OCI-LY7 (cell line): ENCODE results near the gene REEP3. TPM values are rescaled to one million over a fixed set of nuclear protein-coding genes. Genes with fewer than 3 reads are reported as not detected.

Source experiments
- BruUV-seq: library from RNA; stranded (reverse); fragments of 400-500 nt; replicated peaks from 2 replicates; lab custom pipeline; 2021; lab: Mats Ljungman, UMichigan
- CTCF ChIA-PET: fragments of 300-600 bp; sonication (Branson Sonifier 250); formaldehyde crosslinking; loops from one replicate; lab custom pipeline; 2022; ENCODE audit warnings: antibody characterized with exemption; ENCODE audit not compliant: unreplicated experiment; lab: Charles Lee
- POLR2A ChIA-PET: fragments of 300-600 bp; sonication (Branson Sonifier 250); formaldehyde crosslinking; loops from one replicate; lab custom pipeline; 2022; ENCODE audit warnings: antibody characterized with exemption; lab: Charles Lee
- DNase-seq: peaks from one replicate; pipeline ENCODE4 v3.0.0-alpha.2; 2015; ENCODE audit warnings: low spot score
- H2AFZ ChIP-seq: fragments of 200-600 bp; sonication (generic), shearing (Covaris generic); 2 replicates; pipeline ENCODE4 v1.6.1; 2014; ENCODE audit warnings: mild to moderate bottlenecking, antibody characterized with exemption, low read length, moderate library complexity
- H3K27ac ChIP-seq: fragments of 200-600 bp; sonication (generic); 2 replicates; pipeline ENCODE4 v1.5.1; 2014; ENCODE audit warnings: mixed run types, low read depth, mild to moderate bottlenecking, moderate library complexity, low read length, inconsistent platforms; ENCODE audit not compliant: poor library complexity, severe bottlenecking
- H3K36me3 ChIP-seq: fragments of 200-600 bp; sonication (generic); 2 replicates; pipeline ENCODE4 v1.6.1; 2014; ENCODE audit warnings: mild to moderate bottlenecking, antibody characterized with exemption, low read length, moderate library complexity, mixed read lengths; ENCODE audit not compliant: insufficient read depth
- H3K4me1 ChIP-seq: fragments of 200-600 bp; sonication (generic); 2 replicates; pipeline ENCODE4 v1.5.1; 2014; ENCODE audit warnings: mild to moderate bottlenecking, low read length; ENCODE audit not compliant: insufficient read depth, poor library complexity, severe bottlenecking
- H3K4me2 ChIP-seq: fragments of 200-600 bp; sonication (generic); 2 replicates; pipeline ENCODE4 v1.6.1; 2014; ENCODE audit warnings: mild to moderate bottlenecking, low read length
- H3K4me3 ChIP-seq: fragments of 200-600 bp; sonication (generic); 2 replicates; pipeline ENCODE4 v1.5.1; 2014; ENCODE audit warnings: mild to moderate bottlenecking, low read depth, low read length; ENCODE audit not compliant: poor library complexity, severe bottlenecking
- H3K79me2 ChIP-seq: fragments of 200-600 bp; sonication (generic); 2 replicates; pipeline ENCODE4 v1.6.1; 2016; ENCODE audit warnings: low read depth, mild to moderate bottlenecking, low read length, moderate library complexity, mixed read lengths; ENCODE audit not compliant: insufficient read depth
- H3K9me2 ChIP-seq: fragments of 200-600 bp; sonication (generic); 2 replicates; pipeline ENCODE4 v1.6.1; 2016; ENCODE audit warnings: mild to moderate bottlenecking, low read length, mixed read lengths; ENCODE audit not compliant: insufficient read depth
- H3K9me3 ChIP-seq: fragments of 200-600 bp; sonication (generic); 2 replicates; pipeline ENCODE4 v1.6.1; 2014; ENCODE audit warnings: mild to moderate bottlenecking, mixed run types, low read length, mixed read lengths
- H4K20me1 ChIP-seq: fragments of 200-600 bp; sonication (generic); 2 replicates; pipeline ENCODE4 v1.6.1; 2014; ENCODE audit warnings: mild to moderate bottlenecking, antibody characterized with exemption, low read length, moderate library complexity, mixed read lengths; ENCODE audit not compliant: insufficient read depth
- CTCF ChIP-seq: fragments of 200-600 bp; sonication (generic); conservative IDR thresholded peaks from 2 replicates; pipeline ENCODE4 v1.5.1; 2014; ENCODE audit warnings: mild to moderate bottlenecking, antibody characterized with exemption, low read length, moderate library complexity, mixed read lengths
- EZH2phosphoT487 ChIP-seq: fragments of 200-600 bp; sonication (generic); IDR thresholded peaks from 2 replicates; pipeline ENCODE4 v1.6.1; 2018; ENCODE audit warnings: low read depth, borderline replicate concordance, mild to moderate bottlenecking, mixed run types, antibody characterized with exemption, low read length, moderate library complexity, mixed read lengths
- intact Hi-C: fragments of 100-400 bp; cut with micrococcal nuclease; formaldehyde crosslinking; loops from one replicate; pipeline ENCODE4 v1.10.0; 2022; ENCODE audit not compliant: unreplicated experiment
- total RNA-seq, 2 experiments: library from RNA; depleted of rRNA in 1 of 2; stranded (reverse); fragments of >200 nt in 1 of 2; shearing (Covaris generic) in 1 of 2; gene quantifications; 2 replicates each; pipeline ENCODE4 v1.2.3, GENCODE V29; 2014 to 2022

The REEP3 gene
- total RNA-seq, 2 experiments from 2014 or later: 3.6 to 11.0 TPM

- Histone ChIP-seq H3K27ac (no peak overlapping the region), H3K9me2 (no peaks in the 10 kb centered on the region), H2AFZ (no peak overlapping the region), H3K9me3 (no peaks in the 10 kb centered on the region), H3K4me2 (no peak overlapping the region), H3K79me2 (no peaks in the 10 kb centered on the region), H4K20me1 (no peaks in the 10 kb centered on the region), H3K4me3 (no peak overlapping the region), H3K4me1 (no peaks in the 10 kb centered on the region), H3K36me3 (no peaks in the 10 kb centered on the region)
- intact Hi-C loops: no loop called here
- DNase-seq: no peak
- ChIA-PET CTCF (interaction anchor here (0.5 kb wide), 1 partner anchor 934 kb away, joined by 6 read pairs; no protein-coding TSS in a partner anchor), POLR2A (interaction anchor here (0.6 to 0.7 kb wide), 2 partner anchors 110 to 490 kb away, joined by 3 read pairs; no protein-coding TSS in a partner anchor)
- no peak for TF ChIP-seq EZH2phosphoT487
- no peak for TF ChIP-seq CTCF
- no TSS peak for BruUV-seq
Measured at GRCh38 chr10:63605197-63605967, 84.2 kb downstream of the REEP3 start.

GRCh38 chr10:63608511-63608910, 87.3 kb downstream of the REEP3 start:
- Histone ChIP-seq H3K79me2 (no peaks in the 10 kb centered on the region), H4K20me1 (no peaks in the 10 kb centered on the region), H3K4me2 (no peak overlapping the region), H3K9me3 (no peaks in the 10 kb centered on the region), H3K4me1 (peaks cover 4% of the 10 kb centered on the region), H2AFZ (no peak overlapping the region), H3K36me3 (no peaks in the 10 kb centered on the region), H3K27ac (no peak overlapping the region), H3K4me3 (no peak overlapping the region), H3K9me2 (no peaks in the 10 kb centered on the region)
- TF ChIP-seq EZH2phosphoT487: no peak
- no TSS peak for BruUV-seq
- ChIA-PET CTCF (no interaction called here), POLR2A (interaction anchor here (0.6 kb wide), 1 partner anchor 10 kb away, joined by 4 read pairs; no protein-coding TSS in a partner anchor)
- intact Hi-C loops: no loop called here
- no peak for DNase-seq

- ChIA-PET CTCF (no interaction called here), POLR2A (interaction anchor here (0.6 to 1.0 kb wide), 6 partner anchors 10 to 236 kb away, joined by 3 to 5 read pairs (median 3); no protein-coding TSS in a partner anchor)
- Histone ChIP-seq H3K79me2 (no peaks in the 10 kb centered on the region), H3K9me3 (no peaks in the 10 kb centered on the region), H3K9me2 (no peaks in the 10 kb centered on the region), H3K27ac (no peak overlapping the region), H3K4me1 (peaks cover 5% of the 10 kb centered on the region), H3K4me3 (no peak overlapping the region), H4K20me1 (no peaks in the 10 kb centered on the region), H3K4me2 (no peak overlapping the region), H2AFZ (no peak overlapping the region), H3K36me3 (no peaks in the 10 kb centered on the region; the same call in 1 of the 2 replicates)
- intact Hi-C loops: no loop called here
- no TSS peak for BruUV-seq
- TF ChIP-seq EZH2phosphoT487 (no peak), CTCF (no peak)
- no peak for DNase-seq
Measured at GRCh38 chr10:63611078-63611477, 89.9 kb downstream of the REEP3 start.
